ENCODE measurements around the gene UBR3. TPM values are rescaled to one million over a fixed set of nuclear protein-coding genes. Genes with fewer than 3 reads are reported as not detected.
"Not testable (repeated sequence)": the region's sequence is repeated elsewhere in the genome, so short reads cannot be mapped to it uniquely, and the experiment has no call there.

UBR3 gene
- total RNA-seq, 2 donors from 2014 or later = 21.0 to 23.6 TPM

DNA sequence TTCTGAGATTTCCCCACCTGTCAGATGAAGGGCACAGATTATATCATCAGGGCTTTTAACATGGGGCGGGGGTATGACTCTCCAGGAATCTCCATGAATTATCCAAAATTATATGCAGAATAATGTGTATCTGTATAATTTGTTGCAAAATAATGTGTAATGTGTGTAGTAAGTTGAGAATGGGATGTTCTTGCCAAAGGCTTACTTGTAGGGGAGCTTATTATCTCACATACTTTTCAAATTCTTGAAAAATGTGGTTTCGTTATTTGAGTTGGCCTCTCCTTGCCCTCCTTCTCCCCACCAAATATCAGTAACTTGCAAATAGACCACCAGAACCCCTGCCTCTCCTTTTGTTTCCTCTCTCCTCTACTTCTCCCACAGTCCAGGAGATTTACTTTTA, 35.6 kb downstream of the UBR3 start:
- DNase-seq (no peak), ATAC-seq (replicated peaks in 1 of 2) (no peak)
- no peak overlapping the region for H3K27ac Mint-ChIP-seq
- H3K4me3 Mint-ChIP-seq = no peak overlapping the region
- H3K36me3 Mint-ChIP-seq (ENCODE audit: insufficient read depth in 2 of 2) = peaks cover 0 to 2% of the 10 kb centered on the region in 2 donors
- peaks cover 19% of the 10 kb centered on the region for H3K4me1 Mint-ChIP-seq (ENCODE audit: low read depth)
- H3K9me3 Mint-ChIP-seq = no peaks in the 10 kb centered on the region
- no peaks in the 10 kb centered on the region for H3K27me3 Mint-ChIP-seq (ENCODE audit: low read depth)

DNA sequence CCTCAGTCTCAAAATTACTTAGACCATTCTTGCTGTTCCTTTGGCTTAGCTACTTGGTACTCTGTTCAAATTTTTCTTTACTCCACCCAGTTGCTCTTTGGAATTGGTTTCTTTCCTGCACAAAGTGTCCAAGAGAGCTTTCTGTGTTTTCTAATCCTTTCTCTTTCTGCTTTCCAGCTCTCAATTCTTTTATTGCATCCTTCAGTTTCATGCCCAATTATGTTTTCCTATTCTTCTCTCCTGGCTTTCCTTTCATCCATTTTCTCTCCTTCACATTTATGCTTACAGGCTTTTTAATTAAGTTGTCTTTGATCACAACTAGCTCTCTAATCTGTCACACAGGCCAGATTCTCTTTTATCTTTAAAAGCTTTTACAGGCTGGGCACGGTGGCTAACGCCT, 38.2 kb downstream of the UBR3 start:
- Mint-ChIP-seq H3K36me3 (ENCODE audit: insufficient read depth in 2 of 2) (no peaks in the 10 kb centered on the region), H3K4me1 (ENCODE audit: low read depth) (peaks cover 24% of the 10 kb centered on the region), H3K4me3 (no peak overlapping the region), H3K27ac (no peak overlapping the region), H3K9me3 (no peaks in the 10 kb centered on the region), H3K27me3 (ENCODE audit: low read depth) (no peaks in the 10 kb centered on the region)
- DNase-seq = no peak
- ATAC-seq (replicated peaks in 1 of 2) = no peak

- not testable (repeated sequence) for H3K4me3 Mint-ChIP-seq; ATAC-seq (replicated peaks in 1 of 2); H3K9me3 Mint-ChIP-seq; DNase-seq; H3K27ac Mint-ChIP-seq; H3K36me3 Mint-ChIP-seq (ENCODE audit: insufficient read depth in 2 of 2); H3K27me3 Mint-ChIP-seq (ENCODE audit: low read depth)
- H3K4me1 Mint-ChIP-seq (ENCODE audit: low read depth) = peaks cover 24% of the 10 kb centered on the region
These were observed 39.0 kb downstream of the UBR3 start for GRCh38 chr2:169866230-169866629.

DNA sequence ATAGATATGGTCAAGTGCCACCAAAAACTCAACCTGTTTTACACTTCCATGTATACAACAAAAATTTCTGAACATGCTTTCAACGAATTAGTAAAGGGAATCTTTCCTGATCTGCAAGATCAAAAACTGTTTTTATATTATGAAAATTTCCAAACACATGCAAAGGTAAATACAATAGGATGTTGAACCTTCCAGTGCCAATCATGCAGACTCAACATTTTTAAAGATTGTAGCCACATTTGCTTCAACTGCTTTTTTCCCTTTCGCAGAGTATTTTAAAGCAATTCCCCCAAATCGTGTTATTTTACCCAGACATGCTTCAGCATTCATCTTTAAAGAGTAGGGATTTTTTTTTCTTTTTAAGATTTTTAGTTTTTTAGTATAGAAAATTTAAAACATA, 40.3 kb downstream of the UBR3 start:
- ATAC-seq (replicated peaks in 1 of 2) (no peak), DNase-seq (no peak)
- H3K27me3 Mint-ChIP-seq (ENCODE audit: low read depth) = no peaks in the 10 kb centered on the region
- no peaks in the 10 kb centered on the region for H3K36me3 Mint-ChIP-seq (ENCODE audit: insufficient read depth in 2 of 2)
- H3K27ac Mint-ChIP-seq = no peak overlapping the region
- no peaks in the 10 kb centered on the region for H3K9me3 Mint-ChIP-seq
- H3K4me1 Mint-ChIP-seq (ENCODE audit: low read depth) = peaks cover 18% of the 10 kb centered on the region
- H3K4me3 Mint-ChIP-seq = no peak overlapping the region

GRCh38 chr2:169868951-169869350, 41.7 kb downstream of the UBR3 start:
- DNase-seq (no peak), ATAC-seq (replicated peaks in 1 of 2) (no peak)
- Mint-ChIP-seq H3K9me3 (no peaks in the 10 kb centered on the region), H3K27ac (no peak overlapping the region), H3K36me3 (ENCODE audit: insufficient read depth in 2 of 2) (no peaks in the 10 kb centered on the region), H3K4me3 (no peak overlapping the region), H3K4me1 (ENCODE audit: low read depth) (peaks cover 18% of the 10 kb centered on the region), H3K27me3 (ENCODE audit: low read depth) (no peaks in the 10 kb centered on the region)

DNA sequence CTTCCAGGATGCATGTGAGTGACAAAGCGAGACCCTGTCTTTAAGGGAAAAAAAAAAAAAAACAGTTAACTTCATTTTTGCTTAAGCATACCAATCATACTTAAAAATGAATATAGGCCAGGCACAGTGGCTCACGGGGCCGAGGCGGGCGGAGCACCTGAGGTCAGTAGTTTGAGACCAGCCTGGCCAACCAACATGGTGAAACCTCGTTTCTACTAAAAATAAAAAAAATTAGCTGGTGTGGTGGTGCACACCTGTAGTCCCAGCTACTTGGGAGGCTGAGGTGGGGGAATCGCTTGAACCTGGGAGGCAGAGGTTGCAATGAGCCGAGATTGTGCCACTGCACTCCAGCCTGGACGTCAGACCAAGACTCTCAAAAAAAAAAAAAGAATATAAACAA, 44.1 kb downstream of the UBR3 start:
- not testable (repeated sequence) for H3K9me3 Mint-ChIP-seq; DNase-seq; H3K27me3 Mint-ChIP-seq (ENCODE audit: low read depth); H3K4me3 Mint-ChIP-seq; H3K36me3 Mint-ChIP-seq (ENCODE audit: insufficient read depth in 2 of 2); H3K27ac Mint-ChIP-seq; ATAC-seq (replicated peaks in 1 of 2)
- H3K4me1 Mint-ChIP-seq (ENCODE audit: low read depth) = peaks cover 19% of the 10 kb centered on the region

GRCh38 chr2:169871994-169872393, 44.7 kb downstream of the UBR3 start:
- Mint-ChIP-seq H3K4me3 (no peak overlapping the region), H3K36me3 (ENCODE audit: insufficient read depth in 2 of 2) (peaks cover 0 to 3% of the 10 kb centered on the region in 2 donors), H3K9me3 (no peaks in the 10 kb centered on the region), H3K27me3 (ENCODE audit: low read depth) (no peaks in the 10 kb centered on the region), H3K4me1 (ENCODE audit: low read depth) (peaks cover 19% of the 10 kb centered on the region), H3K27ac (no peak overlapping the region)
- ATAC-seq (replicated peaks in 1 of 2) = no peak
- no peak for DNase-seq

DNA sequence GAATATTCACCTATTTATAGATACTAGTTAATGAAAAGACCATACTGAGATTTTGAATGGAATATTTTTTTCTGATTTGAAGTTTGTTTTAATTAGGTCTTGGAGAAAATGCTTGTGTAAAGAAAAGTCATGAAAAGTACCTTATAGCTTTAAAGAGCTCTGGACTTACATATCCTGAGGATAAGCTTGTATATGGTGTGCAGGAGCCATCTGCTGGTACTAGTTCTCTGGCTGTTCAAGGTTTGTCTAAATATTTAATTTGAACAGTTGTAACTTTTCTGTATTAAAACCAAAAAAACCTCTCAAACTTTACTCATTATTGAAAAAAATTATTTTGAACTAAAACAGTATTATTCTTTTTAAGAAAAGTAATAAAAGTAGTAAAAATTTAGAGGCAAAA, 50.1 kb downstream of the UBR3 start:
- H3K36me3 Mint-ChIP-seq (ENCODE audit: insufficient read depth in 2 of 2) = peaks cover 0 to 3% of the 10 kb centered on the region in 2 donors
- ATAC-seq (replicated peaks in 1 of 2) = no peak
- H3K4me1 Mint-ChIP-seq (ENCODE audit: low read depth) = peaks cover 7% of the 10 kb centered on the region
- H3K27ac Mint-ChIP-seq = no peak overlapping the region
- peak in 1 of 2 donors; percentile 3 for DNase-seq
- no peaks in the 10 kb centered on the region for H3K9me3 Mint-ChIP-seq
- no peak overlapping the region for H3K4me3 Mint-ChIP-seq
- H3K27me3 Mint-ChIP-seq (ENCODE audit: low read depth) = no peaks in the 10 kb centered on the region

- Mint-ChIP-seq H3K4me1 (ENCODE audit: low read depth) (no peaks in the 10 kb centered on the region), H3K4me3 (no peak overlapping the region), H3K27ac (no peak overlapping the region), H3K9me3 (no peaks in the 10 kb centered on the region), H3K27me3 (ENCODE audit: low read depth) (no peaks in the 10 kb centered on the region), H3K36me3 (ENCODE audit: insufficient read depth in 2 of 2) (no peaks in the 10 kb centered on the region)
- no peak for DNase-seq
- ATAC-seq (replicated peaks in 1 of 2) = no peak
These were observed 59.9 kb downstream of the UBR3 start for GRCh38 chr2:169887120-169887519.

DNA sequence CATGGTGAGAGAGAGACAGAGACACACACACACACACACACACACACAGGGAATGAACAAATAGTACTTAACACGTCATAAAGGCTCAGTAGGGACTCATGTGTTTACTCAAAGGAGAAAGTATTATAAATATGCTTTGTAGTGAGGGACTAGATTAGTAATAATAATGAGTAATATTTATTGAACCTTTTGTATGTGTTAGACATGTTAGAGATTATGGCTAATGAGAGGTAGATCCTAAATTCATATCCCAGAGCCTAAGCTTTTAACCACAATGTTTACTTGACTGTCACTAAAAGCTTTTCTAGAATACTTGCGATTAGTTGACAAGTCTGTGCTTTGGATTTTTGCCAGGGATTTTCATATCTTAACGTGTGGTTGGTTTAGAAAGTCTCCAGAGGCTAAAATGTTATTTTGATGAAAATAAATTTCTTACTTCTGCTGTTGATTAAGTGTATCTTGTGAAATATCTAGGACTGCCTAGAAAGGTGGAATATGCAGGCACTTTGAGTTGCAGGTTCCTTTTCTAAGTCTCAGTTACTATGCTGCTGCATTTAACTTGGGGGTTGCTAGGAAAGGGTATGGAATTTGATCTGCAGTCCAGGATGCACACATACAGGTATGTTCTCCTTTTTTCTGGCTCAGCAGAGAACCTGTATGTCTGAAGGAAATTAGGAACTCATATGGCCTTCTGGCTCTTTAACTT, 64.5 kb downstream of the UBR3 start:
- ATAC-seq (replicated peaks in 1 of 2) (no peak), DNase-seq (no peak)
- Mint-ChIP-seq H3K4me1 (ENCODE audit: low read depth) (no peaks in the 10 kb centered on the region), H3K36me3 (ENCODE audit: insufficient read depth in 2 of 2) (no peaks in the 10 kb centered on the region), H3K9me3 (no peaks in the 10 kb centered on the region), H3K27ac (no peak overlapping the region), H3K27me3 (ENCODE audit: low read depth) (no peaks in the 10 kb centered on the region), H3K4me3 (no peak overlapping the region)

DNA sequence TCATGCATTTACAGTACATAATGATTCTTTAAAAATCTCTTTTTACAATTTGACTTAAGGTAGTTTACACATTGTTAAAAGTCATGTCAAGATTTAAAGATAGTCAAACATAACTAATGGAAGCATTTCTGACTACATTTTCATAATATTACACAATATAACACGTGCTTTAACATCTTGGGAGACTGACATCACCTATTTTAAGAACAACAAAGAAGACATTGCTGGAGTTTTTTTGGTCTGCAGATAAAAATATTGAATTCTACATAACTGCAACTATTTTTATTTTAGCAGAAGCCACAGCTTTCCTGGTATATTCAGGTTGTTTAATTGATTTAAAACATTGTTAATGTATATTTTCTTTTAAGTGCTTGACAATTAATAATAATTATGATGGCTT, 65.7 kb downstream of the UBR3 start:
- H3K4me1 Mint-ChIP-seq (ENCODE audit: low read depth) = no peaks in the 10 kb centered on the region
- H3K9me3 Mint-ChIP-seq = no peaks in the 10 kb centered on the region
- H3K27me3 Mint-ChIP-seq (ENCODE audit: low read depth) = no peaks in the 10 kb centered on the region
- H3K36me3 Mint-ChIP-seq (ENCODE audit: insufficient read depth in 2 of 2) = no peaks in the 10 kb centered on the region
- no peak overlapping the region for H3K4me3 Mint-ChIP-seq
- no peak overlapping the region for H3K27ac Mint-ChIP-seq
- DNase-seq = no peak
- no peak for ATAC-seq (replicated peaks in 1 of 2)

- no peak overlapping the region for H3K4me3 Mint-ChIP-seq
- H3K36me3 Mint-ChIP-seq (ENCODE audit: insufficient read depth in 2 of 2) = no peaks in the 10 kb centered on the region
- DNase-seq = no peak
- no peaks in the 10 kb centered on the region for H3K4me1 Mint-ChIP-seq (ENCODE audit: low read depth)
- no peak for ATAC-seq (replicated peaks in 1 of 2)
- H3K27me3 Mint-ChIP-seq (ENCODE audit: low read depth) = no peaks in the 10 kb centered on the region
- H3K27ac Mint-ChIP-seq = no peak overlapping the region
- no peaks in the 10 kb centered on the region for H3K9me3 Mint-ChIP-seq
These were observed 68.2 kb downstream of the UBR3 start for GRCh38 chr2:169895294-169895985.

GRCh38 chr2:169897834-169898233, 70.6 kb downstream of the UBR3 start:
- Mint-ChIP-seq H3K4me1 (ENCODE audit: low read depth) (no peaks in the 10 kb centered on the region), H3K36me3 (ENCODE audit: insufficient read depth in 2 of 2) (no peaks in the 10 kb centered on the region), H3K27ac (no peak overlapping the region), H3K4me3 (no peak overlapping the region), H3K27me3 (ENCODE audit: low read depth) (no peaks in the 10 kb centered on the region), H3K9me3 (no peaks in the 10 kb centered on the region)
- no peak for DNase-seq
- no peak for ATAC-seq (replicated peaks in 1 of 2)

DNA sequence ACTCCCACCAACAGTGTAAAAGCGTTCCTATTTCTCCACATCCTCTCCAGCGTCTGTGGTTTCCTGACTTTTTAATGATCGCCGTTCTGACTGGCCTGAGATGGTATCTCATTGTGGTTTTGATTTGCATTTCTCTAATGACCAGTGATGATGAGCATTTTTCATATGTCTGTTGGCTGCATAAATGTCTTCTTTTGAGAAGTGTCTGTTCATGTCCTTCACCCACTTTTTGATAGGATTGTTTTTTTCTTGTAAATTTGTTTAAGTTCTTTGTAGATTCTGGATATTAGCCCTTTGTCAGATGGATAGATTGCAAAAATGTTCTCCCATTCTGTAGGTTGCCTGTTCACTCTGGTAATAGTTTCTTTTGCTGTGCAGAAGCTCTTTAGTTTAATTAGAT, 72.8 kb downstream of the UBR3 start:
- ATAC-seq (replicated peaks in 1 of 2); H3K36me3 Mint-ChIP-seq (ENCODE audit: insufficient read depth in 2 of 2); H3K4me3 Mint-ChIP-seq; DNase-seq; H3K9me3 Mint-ChIP-seq; H3K27ac Mint-ChIP-seq; H3K4me1 Mint-ChIP-seq (ENCODE audit: low read depth); H3K27me3 Mint-ChIP-seq (ENCODE audit: low read depth): not testable (repeated sequence)

All from activated T-cell treated with anti-CD3 and anti-CD28 coated beads, Interleukin-2, amount 50 U/mL, for 72 hours (primary cell).